MM.1S (cell line): ENCODE results near the gene RNF182.

ENCODE experiments used
- DNase-seq: peaks from one replicate; pipeline ENCODE4 v3.0.0-alpha.2; 2015
- H2AFZ ChIP-seq: fragments of 300-600 bp; sonication (generic); 2 replicates; pipeline ENCODE4 v1.6.0; 2016; ENCODE audit warnings: antibody characterized with exemption, low read length
- H3F3A ChIP-seq: fragments of 300-600 bp; sonication (generic); 2 replicates; pipeline ENCODE4 v1.6.1; 2016; ENCODE audit warnings: mild to moderate bottlenecking, antibody characterized with exemption, low read length, moderate library complexity, mixed read lengths; ENCODE audit not compliant: insufficient read depth
- H3K27ac ChIP-seq: fragments of 300-600 bp; sonication (generic); 2 replicates; pipeline ENCODE4 v1.5.1; 2016; ENCODE audit warnings: mild to moderate bottlenecking, low read length
- H3K27me3 ChIP-seq: fragments of 300-600 bp; sonication (generic); replicated peaks from 2 replicates; pipeline ENCODE4 v1.6.0; 2016; ENCODE audit warnings: low read length; ENCODE audit not compliant: insufficient read depth
- H3K36me3 ChIP-seq: fragments of 300-600 bp; sonication (generic); replicated peaks from 2 replicates; pipeline ENCODE4 v1.6.1; 2016; ENCODE audit warnings: mild to moderate bottlenecking, low read length, mixed read lengths; ENCODE audit not compliant: insufficient read depth
- H3K4me1 ChIP-seq: fragments of 300-600 bp; sonication (generic); 2 replicates; pipeline ENCODE4 v1.6.1; 2016; ENCODE audit warnings: low read length, mixed read lengths
- H3K4me2 ChIP-seq: fragments of 300-600 bp; sonication (generic); 2 replicates; pipeline ENCODE4 v1.6.0; 2016; ENCODE audit warnings: low read depth, low read length
- H3K4me3 ChIP-seq: fragments of 300-600 bp; sonication (generic); 2 replicates; pipeline ENCODE4 v1.5.1; 2016; ENCODE audit warnings: low read length, mixed read lengths
- H3K79me2 ChIP-seq: fragments of 300-600 bp; sonication (generic); 2 replicates; pipeline ENCODE4 v1.6.1; 2016; ENCODE audit warnings: mixed run types, low read length, mixed read lengths
- H3K9ac ChIP-seq: fragments of 300-600 bp; sonication (generic); 2 replicates; pipeline ENCODE4 v1.6.1; 2016; ENCODE audit warnings: low read length, mixed read lengths
- H3K9me2 ChIP-seq: fragments of 300-600 bp; sonication (generic); replicated peaks from 2 replicates; pipeline ENCODE4 v1.6.1; 2016; ENCODE audit warnings: mild to moderate bottlenecking, low read length, mixed read lengths; ENCODE audit not compliant: insufficient read depth
- H3K9me3 ChIP-seq: fragments of 300-600 bp; sonication (generic); replicated peaks from 2 replicates; pipeline ENCODE4 v1.6.1; 2016; ENCODE audit warnings: mild to moderate bottlenecking, low read length, mixed read lengths; ENCODE audit not compliant: insufficient read depth
- H4K20me1 ChIP-seq: fragments of 300-600 bp; sonication (generic); 2 replicates; pipeline ENCODE4 v1.6.1; 2016; ENCODE audit warnings: mild to moderate bottlenecking, low read length, moderate library complexity, mixed read lengths; ENCODE audit not compliant: insufficient read depth
- EZH2 ChIP-seq: fragments of 300-600 bp; sonication (generic); optimal IDR thresholded peaks from 2 replicates; pipeline ENCODE3; 2017; ENCODE audit warnings: low read depth, mild to moderate bottlenecking, antibody characterized with exemption, low read length, mixed read lengths
- EZH2phosphoT487 ChIP-seq: fragments of 300-600 bp; sonication (generic); IDR thresholded peaks from 2 replicates; pipeline ENCODE4 v1.6.1; 2018; ENCODE audit warnings: antibody characterized with exemption, low read length
- TF ChIP-seq, protein P1 (sequence below): fragments of 300-600 bp; sonication (generic); IDR thresholded peaks from 2 replicates; pipeline ENCODE4 v1.5.1; 2016; ENCODE audit warnings: antibody characterized with exemption, low read length, mixed read lengths

The RNF182 gene

DNA sequence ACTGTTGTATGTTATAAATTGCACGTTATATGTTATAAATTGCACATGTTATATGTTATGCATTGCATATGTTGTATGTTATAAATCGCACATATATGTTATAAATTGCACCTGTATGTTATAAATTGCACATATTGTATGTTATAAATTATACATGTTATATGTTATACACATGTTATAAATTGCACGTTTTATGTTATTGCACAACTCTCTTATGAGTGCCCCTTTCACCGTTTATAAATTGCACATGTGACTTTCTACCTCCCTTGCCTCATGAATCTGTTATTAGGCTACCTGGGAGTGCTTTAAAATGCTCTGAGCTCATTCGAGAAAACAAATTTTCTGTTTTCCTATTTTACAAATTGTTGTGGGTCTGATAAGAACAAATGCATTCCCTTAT is 84.1 kb downstream of the RNF182 start:
- H3K36me3 ChIP-seq, result no peaks in the 10 kb centered on the region
- no peak for DNase-seq
- no peak overlapping the region for H3K9ac ChIP-seq
- H4K20me1 ChIP-seq, result no peaks in the 10 kb centered on the region
- no peak overlapping the region for H3K4me2 ChIP-seq
- no peaks in the 10 kb centered on the region for H3F3A ChIP-seq
- H2AFZ ChIP-seq, result no peak overlapping the region
- no peaks in the 10 kb centered on the region for H3K4me1 ChIP-seq
- H3K79me2 ChIP-seq, result no peaks in the 10 kb centered on the region
- H3K9me3 ChIP-seq, result no peaks in the 10 kb centered on the region
- H3K4me3 ChIP-seq, result no peak overlapping the region
- H3K9me2 ChIP-seq, result no peaks in the 10 kb centered on the region
- H3K27me3 ChIP-seq, result no peaks in the 10 kb centered on the region
- TF ChIP-seq EZH2phosphoT487, result no peak
- no peak for TF ChIP-seq EZH2
- TF ChIP-seq, protein P1, sequence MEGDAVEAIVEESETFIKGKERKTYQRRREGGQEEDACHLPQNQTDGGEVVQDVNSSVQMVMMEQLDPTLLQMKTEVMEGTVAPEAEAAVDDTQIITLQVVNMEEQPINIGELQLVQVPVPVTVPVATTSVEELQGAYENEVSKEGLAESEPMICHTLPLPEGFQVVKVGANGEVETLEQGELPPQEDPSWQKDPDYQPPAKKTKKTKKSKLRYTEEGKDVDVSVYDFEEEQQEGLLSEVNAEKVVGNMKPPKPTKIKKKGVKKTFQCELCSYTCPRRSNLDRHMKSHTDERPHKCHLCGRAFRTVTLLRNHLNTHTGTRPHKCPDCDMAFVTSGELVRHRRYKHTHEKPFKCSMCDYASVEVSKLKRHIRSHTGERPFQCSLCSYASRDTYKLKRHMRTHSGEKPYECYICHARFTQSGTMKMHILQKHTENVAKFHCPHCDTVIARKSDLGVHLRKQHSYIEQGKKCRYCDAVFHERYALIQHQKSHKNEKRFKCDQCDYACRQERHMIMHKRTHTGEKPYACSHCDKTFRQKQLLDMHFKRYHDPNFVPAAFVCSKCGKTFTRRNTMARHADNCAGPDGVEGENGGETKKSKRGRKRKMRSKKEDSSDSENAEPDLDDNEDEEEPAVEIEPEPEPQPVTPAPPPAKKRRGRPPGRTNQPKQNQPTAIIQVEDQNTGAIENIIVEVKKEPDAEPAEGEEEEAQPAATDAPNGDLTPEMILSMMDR, result no peak
- H3K27ac ChIP-seq, result no peak overlapping the region

DNA sequence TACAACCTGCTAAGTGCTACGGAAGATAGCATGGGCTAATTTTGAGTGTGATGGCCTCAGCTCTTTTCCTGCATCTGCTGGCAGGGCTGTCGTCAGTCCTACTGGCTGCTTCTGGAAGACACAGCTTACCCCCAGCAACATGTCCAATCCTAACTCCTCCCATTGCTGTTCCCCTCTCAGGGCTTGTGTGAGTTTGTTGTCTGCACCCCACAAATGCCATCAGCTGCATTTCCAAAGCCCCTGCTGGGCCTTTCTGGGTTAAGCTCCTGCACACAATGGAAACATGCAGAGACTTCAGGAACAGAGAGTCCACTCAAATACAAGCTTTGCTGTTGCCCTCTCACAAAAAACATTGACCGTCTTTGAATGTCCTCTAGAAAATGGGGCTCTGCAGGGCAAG is 84.7 kb downstream of the RNF182 start:
- no peaks in the 10 kb centered on the region for H3K9me3 ChIP-seq
- H3K4me3 ChIP-seq, result no peak overlapping the region
- H3K9ac ChIP-seq, result no peak overlapping the region
- no peak overlapping the region for H2AFZ ChIP-seq
- no peaks in the 10 kb centered on the region for H3K36me3 ChIP-seq
- TF ChIP-seq EZH2phosphoT487, result no peak
- TF ChIP-seq EZH2, result no peak
- TF ChIP-seq, protein P1, result no peak
- no peak overlapping the region for H3K4me2 ChIP-seq
- H3K4me1 ChIP-seq, result no peaks in the 10 kb centered on the region
- no peaks in the 10 kb centered on the region for H3K79me2 ChIP-seq
- H3K9me2 ChIP-seq, result no peaks in the 10 kb centered on the region
- no peak overlapping the region for H3K27ac ChIP-seq
- no peaks in the 10 kb centered on the region for H4K20me1 ChIP-seq
- no peaks in the 10 kb centered on the region for H3F3A ChIP-seq
- no peaks in the 10 kb centered on the region for H3K27me3 ChIP-seq
- no peak for DNase-seq

DNA sequence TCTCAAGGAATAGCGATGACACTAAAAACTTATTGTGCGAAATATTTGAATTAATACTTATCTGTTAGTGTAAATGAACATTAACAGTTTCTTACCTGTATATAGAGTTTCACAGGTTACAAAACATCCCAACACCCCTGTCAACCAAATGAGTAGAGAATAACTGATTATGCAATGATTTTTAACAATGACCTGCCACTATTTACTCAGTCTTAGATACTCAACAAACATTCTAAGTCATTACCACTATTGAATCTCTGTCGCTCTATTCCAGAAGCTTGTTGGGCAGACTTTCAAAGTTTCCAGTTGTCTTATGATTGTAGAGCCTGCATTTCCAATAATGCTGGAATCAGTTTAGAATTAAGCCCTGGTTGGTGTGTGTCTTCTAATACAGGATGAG is 85.5 kb downstream of the RNF182 start:
- no peak overlapping the region for H3K9ac ChIP-seq
- H3F3A ChIP-seq, result no peaks in the 10 kb centered on the region
- no peaks in the 10 kb centered on the region for H3K9me2 ChIP-seq
- no peaks in the 10 kb centered on the region for H3K4me1 ChIP-seq
- H3K36me3 ChIP-seq, result no peaks in the 10 kb centered on the region
- H4K20me1 ChIP-seq, result no peaks in the 10 kb centered on the region
- TF ChIP-seq, protein P1, result no peak
- TF ChIP-seq EZH2phosphoT487, result no peak
- TF ChIP-seq EZH2, result no peak
- no peak overlapping the region for H3K4me3 ChIP-seq
- DNase-seq, result no peak
- no peak overlapping the region for H3K27ac ChIP-seq
- no peaks in the 10 kb centered on the region for H3K9me3 ChIP-seq
- H3K27me3 ChIP-seq, result no peaks in the 10 kb centered on the region
- H2AFZ ChIP-seq, result no peak overlapping the region
- no peak overlapping the region for H3K4me2 ChIP-seq
- no peaks in the 10 kb centered on the region for H3K79me2 ChIP-seq
